MCF 10A (cell line): Measurements from ENCODE around the gene IGSF8. TPM values are rescaled to one million over a fixed set of nuclear protein-coding genes. Genes with fewer than 3 reads are reported as not detected.
A peak's percentile ranks its signal among the peaks of the same experiment; 100 is the strongest.

ENCODE experiments used
- BruUV-seq: library from RNA; stranded (reverse); fragments of 400-500 nt; replicated peaks from 2 replicates; lab custom pipeline; 2021; lab: Mats Ljungman, UMichigan
- CTCF ChIA-PET: fragments of 300-600 bp; sonication (Branson Sonifier 250); formaldehyde crosslinking; extraction: SDS; loops from one replicate; lab custom pipeline; 2021; ENCODE audit warnings: antibody characterized with exemption, inconsistent platforms; lab: Yijun Ruan, JAX
- POLR2A ChIA-PET: fragments of 300-600, 350-650 bp; sonication (Branson Sonifier 250); formaldehyde crosslinking; extraction: SDS; loops from one replicate; lab custom pipeline; 2020; ENCODE audit warnings: antibody characterized with exemption, inconsistent platforms; lab: Yijun Ruan, JAX
- DNase-seq: peaks from one replicate; pipeline ENCODE4 v3.0.0-alpha.2; 2018; ENCODE audit not compliant: unreplicated experiment
- H3K27ac Mint-ChIP-seq: one replicate; pipeline ENCODE4 v1.8.0; 2022; ENCODE audit warnings: mild to moderate bottlenecking, low read depth, mixed read lengths; ENCODE audit not compliant: unreplicated experiment
- H3K27me3 Mint-ChIP-seq: one replicate; pipeline ENCODE4 v1.8.0; 2022; ENCODE audit warnings: mixed read lengths; ENCODE audit not compliant: insufficient read depth, unreplicated experiment
- H3K36me3 Mint-ChIP-seq: one replicate; pipeline ENCODE4 v1.8.0; 2022; ENCODE audit warnings: mild to moderate bottlenecking, moderate library complexity, mixed read lengths; ENCODE audit not compliant: insufficient read depth, unreplicated experiment
- H3K4me1 Mint-ChIP-seq: one replicate; pipeline ENCODE4 v1.8.0; 2022; ENCODE audit warnings: mixed read lengths; ENCODE audit not compliant: insufficient read depth, unreplicated experiment
- H3K4me3 Mint-ChIP-seq: one replicate; pipeline ENCODE4 v1.8.0; 2022; ENCODE audit warnings: mild to moderate bottlenecking, moderate library complexity, mixed read lengths; ENCODE audit not compliant: unreplicated experiment
- H3K9me3 Mint-ChIP-seq: one replicate; pipeline ENCODE4 v1.8.0; 2022; ENCODE audit warnings: mixed read lengths; ENCODE audit not compliant: unreplicated experiment
- CTCF ChIP-seq: fragments of 200-600 bp; IDR thresholded peaks from one replicate; pipeline ENCODE4 v1.8.0; 2022; ENCODE audit warnings: antibody characterized with exemption, mild to moderate bottlenecking; ENCODE audit not compliant: unreplicated experiment
- intact Hi-C: fragments of 100-400 bp; cut with micrococcal nuclease; formaldehyde crosslinking; loops from 2 replicates; pipeline ENCODE4 v1.14.1; 2022
- total RNA-seq: library from RNA; stranded (reverse); gene quantifications from 2 replicates; pipeline ENCODE4 v1.2.3, GENCODE V29; 2022

The IGSF8 gene
- total RNA-seq, 1 experiment from 2014 or later = 13.8 TPM

- CTCF ChIA-PET = interaction anchor here (0.6 to 49.6 kb wide), 17 partner anchors 0 to 1959 kb away, joined by 3 to 1546 read pairs (median 4); partner anchors contain the start of genes IGSF8, KCNJ10, KCNJ9 and SLAMF9
- H3K9me3 Mint-ChIP-seq = no peaks in the 10 kb centered on the region
- intact Hi-C loops = no loop called here
- TF ChIP-seq CTCF = no peak
- peaks cover under 1% of the 10 kb centered on the region for H3K4me1 Mint-ChIP-seq
- no peak overlapping the region for H3K27ac Mint-ChIP-seq
- POLR2A ChIA-PET = interaction anchor here (0.7 to 2.7 kb wide), 3 partner anchors 35 to 49 kb away, joined by 3 to 16 read pairs (median 8); partner anchors contain the start of gene PIGM
- BruUV-seq = no TSS peak
- DNase-seq = no peak
- H3K27me3 Mint-ChIP-seq = peaks cover 64% of the 10 kb centered on the region
- H3K36me3 Mint-ChIP-seq = peaks cover 4% of the 10 kb centered on the region
- H3K4me3 Mint-ChIP-seq = no peak overlapping the region
Observed at GRCh38 chr1:160080381-160081100, 17.9 kb downstream of the IGSF8 start.

GRCh38 chr1:160079448-160079847, 19.0 kb downstream of the IGSF8 start:
- intact Hi-C loops = loop anchor here (10.0 kb wide), 1 partner anchor 145 kb away; no protein-coding TSS in a partner anchor
- ChIA-PET CTCF (interaction anchor here (0.6 to 49.6 kb wide), 30 partner anchors 1 to 940 kb away, joined by 3 to 1546 read pairs (median 6); partner anchors contain the start of genes IGSF8, IGSF9, KCNJ10 and KCNJ9), POLR2A (interaction anchor here (0.9 to 2.7 kb wide), 5 partner anchors 8 to 183 kb away, joined by 3 to 16 read pairs (median 3); partner anchors contain the start of gene PIGM)
- TF ChIP-seq CTCF = no peak
- peaks cover 64% of the 10 kb centered on the region for H3K27me3 Mint-ChIP-seq
- BruUV-seq = no TSS peak
- no peak for DNase-seq
- no peak overlapping the region for H3K27ac Mint-ChIP-seq
- H3K36me3 Mint-ChIP-seq = peaks cover 4% of the 10 kb centered on the region
- H3K9me3 Mint-ChIP-seq = no peaks in the 10 kb centered on the region
- H3K4me1 Mint-ChIP-seq = no peaks in the 10 kb centered on the region
- no peak overlapping the region for H3K4me3 Mint-ChIP-seq

- intact Hi-C loops = loop anchor here (1.0 to 10.0 kb wide), 2 partner anchors 32 to 144 kb away; no protein-coding TSS in a partner anchor
- Mint-ChIP-seq H3K36me3 (peaks cover 4% of the 10 kb centered on the region), H3K27me3 (peaks cover 64% of the 10 kb centered on the region), H3K27ac (no peak overlapping the region), H3K4me1 (no peaks in the 10 kb centered on the region), H3K4me3 (no peak overlapping the region), H3K9me3 (no peaks in the 10 kb centered on the region)
- DNase-seq = peak; percentile 67
- peak; percentile 98 for TF ChIP-seq CTCF
- POLR2A ChIA-PET = interaction anchor here (0.6 to 2.7 kb wide), 12 partner anchors 8 to 184 kb away, joined by 3 to 16 read pairs (median 3); partner anchors contain the start of gene PIGM
- CTCF ChIA-PET = interaction anchor here (0.5 to 49.6 kb wide), 51 partner anchors 2 to 1967 kb away, joined by 3 to 1546 read pairs (median 4); partner anchors contain the start of genes IGSF8, IGSF9, KCNJ10 and KCNJ9
- no TSS peak for BruUV-seq
Observed at GRCh38 chr1:160078512-160079195, 19.8 kb downstream of the IGSF8 start.
